GM11168 (cell line): Measurements from ENCODE around the gene TRPM8.

Experiments
- in situ Hi-C: fragments of 300-500 bp; cut with MboI; formaldehyde crosslinking; loops from one replicate; pipeline ENCODE4 v1.12.0; 2022; ENCODE audit warnings: low sequenced_read_pairs; ENCODE audit not compliant: unreplicated experiment

The TRPM8 gene

GRCh38 chr2:233996461-233996860 is 79.3 kb downstream of the TRPM8 start:
- in situ Hi-C loops = no loop called here

GRCh38 chr2:233997707-233998106 is 80.5 kb downstream of the TRPM8 start:
- in situ Hi-C loops = no loop called here

- in situ Hi-C loops = no loop called here
These were observed 82.0 kb downstream of the TRPM8 start for GRCh38 chr2:233999182-233999581.

GRCh38 chr2:234001380-234002160 is 84.4 kb downstream of the TRPM8 start:
- in situ Hi-C loops = no loop called here

- in situ Hi-C loops = no loop called here
These were observed 85.1 kb downstream of the TRPM8 start for GRCh38 chr2:234002281-234002680.

GRCh38 chr2:234003972-234004617 is 86.9 kb downstream of the TRPM8 start:
- in situ Hi-C loops = no loop called here

- in situ Hi-C loops = no loop called here
These were observed 88.0 kb downstream of the TRPM8 start for GRCh38 chr2:234005126-234005525.

GRCh38 chr2:234006501-234006900 is 89.3 kb downstream of the TRPM8 start:
- in situ Hi-C loops = no loop called here

GRCh38 chr2:234014427-234014826 is 97.3 kb downstream of the TRPM8 start:
- in situ Hi-C loops = no loop called here

- in situ Hi-C loops = no loop called here
These were observed 98.7 kb downstream of the TRPM8 start for GRCh38 chr2:234015861-234016260.

GRCh38 chr2:234019896-234020295 is 102.7 kb downstream of the TRPM8 start:
- in situ Hi-C loops = no loop called here

- in situ Hi-C loops = no loop called here
These were observed 103.2 kb downstream of the TRPM8 start for GRCh38 chr2:234020332-234020731.

- in situ Hi-C loops = no loop called here
These were observed 105.3 kb downstream of the TRPM8 start for GRCh38 chr2:234022424-234022823.

GRCh38 chr2:234024304-234024703 is 107.1 kb downstream of the TRPM8 start:
- in situ Hi-C loops = no loop called here

- in situ Hi-C loops = no loop called here
These were observed 108.3 kb downstream of the TRPM8 start for GRCh38 chr2:234025466-234025865.

GRCh38 chr2:234025891-234026401 is 108.8 kb downstream of the TRPM8 start:
- in situ Hi-C loops = no loop called here

- in situ Hi-C loops = no loop called here
These were observed 109.6 kb downstream of the TRPM8 start for GRCh38 chr2:234026693-234027254.

GRCh38 chr2:234027641-234028040 is 110.5 kb downstream of the TRPM8 start:
- in situ Hi-C loops = no loop called here

- in situ Hi-C loops = no loop called here
These were observed 112.1 kb downstream of the TRPM8 start for GRCh38 chr2:234029150-234029733.

GRCh38 chr2:234031207-234031606 is 114.0 kb downstream of the TRPM8 start:
- in situ Hi-C loops = no loop called here

GRCh38 chr2:234032279-234032856 is 115.2 kb downstream of the TRPM8 start:
- in situ Hi-C loops = no loop called here
